Central memory CD4-positive, alpha-beta T cell (primary cell): ENCODE data around the gene COX6A1.
"Not testable (repeated sequence)": the region's sequence is repeated elsewhere in the genome, so short reads cannot be mapped to it uniquely, and the experiment has no call there.

Source experiments
- DNase-seq: peaks from one replicate; pipeline ENCODE4 v3.0.0; 2022

The COX6A1 gene

GRCh38 chr12:120428597-120429229 lies 9.2 kb upstream of the COX6A1 start:
- DNase-seq = no peak

DNA sequence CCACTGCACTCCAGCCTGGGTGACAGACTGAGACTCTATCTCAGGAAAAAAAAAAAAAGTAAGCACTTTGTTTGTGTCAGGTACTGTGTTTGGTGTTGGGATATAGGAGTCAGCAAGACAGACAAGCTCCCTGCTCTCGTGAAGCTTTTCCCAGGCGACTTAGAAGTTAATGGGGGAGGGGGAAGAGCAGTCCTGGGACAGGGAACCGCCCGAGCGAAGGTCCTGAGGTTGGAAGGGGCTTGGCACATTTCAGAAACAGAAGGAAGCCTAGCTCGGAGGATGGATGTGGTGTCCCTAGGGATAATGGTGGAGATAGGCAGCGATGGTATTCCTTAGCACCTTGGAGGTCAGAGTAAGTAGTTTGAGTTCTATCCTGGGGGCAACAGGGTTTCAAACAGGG lies 8.5 kb upstream of the COX6A1 start:
- no peak for DNase-seq

GRCh38 chr12:120432772-120433525 lies 5.0 kb upstream of the COX6A1 start:
- no peak for DNase-seq

GRCh38 chr12:120438495-120439198 lies 734 bp downstream of the COX6A1 start:
- DNase-seq = no peak

- peak; percentile 68 for DNase-seq
Measured at GRCh38 chr12:120439646-120440247, 1.8 kb downstream of the COX6A1 start.

DNA sequence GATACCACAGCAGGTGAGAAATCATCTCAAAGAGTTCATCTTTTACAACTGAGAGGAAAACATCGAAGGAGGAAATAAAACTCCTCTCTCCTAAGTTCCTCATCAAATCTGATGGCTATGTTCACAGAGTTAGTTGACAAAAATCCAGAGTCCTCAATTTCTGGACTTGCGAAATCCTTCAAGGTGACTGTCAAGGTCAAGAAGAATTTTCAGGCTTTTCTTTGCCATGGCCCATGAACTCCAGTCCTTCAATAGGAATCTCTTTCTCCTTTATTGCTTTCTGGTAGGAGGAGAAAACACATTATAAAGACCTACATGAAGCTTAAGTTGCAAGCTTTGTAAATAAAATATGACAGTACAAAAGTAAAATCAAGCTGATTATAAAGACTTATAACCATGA lies 6.8 kb downstream of the COX6A1 start:
- DNase-seq = no peak

DNA sequence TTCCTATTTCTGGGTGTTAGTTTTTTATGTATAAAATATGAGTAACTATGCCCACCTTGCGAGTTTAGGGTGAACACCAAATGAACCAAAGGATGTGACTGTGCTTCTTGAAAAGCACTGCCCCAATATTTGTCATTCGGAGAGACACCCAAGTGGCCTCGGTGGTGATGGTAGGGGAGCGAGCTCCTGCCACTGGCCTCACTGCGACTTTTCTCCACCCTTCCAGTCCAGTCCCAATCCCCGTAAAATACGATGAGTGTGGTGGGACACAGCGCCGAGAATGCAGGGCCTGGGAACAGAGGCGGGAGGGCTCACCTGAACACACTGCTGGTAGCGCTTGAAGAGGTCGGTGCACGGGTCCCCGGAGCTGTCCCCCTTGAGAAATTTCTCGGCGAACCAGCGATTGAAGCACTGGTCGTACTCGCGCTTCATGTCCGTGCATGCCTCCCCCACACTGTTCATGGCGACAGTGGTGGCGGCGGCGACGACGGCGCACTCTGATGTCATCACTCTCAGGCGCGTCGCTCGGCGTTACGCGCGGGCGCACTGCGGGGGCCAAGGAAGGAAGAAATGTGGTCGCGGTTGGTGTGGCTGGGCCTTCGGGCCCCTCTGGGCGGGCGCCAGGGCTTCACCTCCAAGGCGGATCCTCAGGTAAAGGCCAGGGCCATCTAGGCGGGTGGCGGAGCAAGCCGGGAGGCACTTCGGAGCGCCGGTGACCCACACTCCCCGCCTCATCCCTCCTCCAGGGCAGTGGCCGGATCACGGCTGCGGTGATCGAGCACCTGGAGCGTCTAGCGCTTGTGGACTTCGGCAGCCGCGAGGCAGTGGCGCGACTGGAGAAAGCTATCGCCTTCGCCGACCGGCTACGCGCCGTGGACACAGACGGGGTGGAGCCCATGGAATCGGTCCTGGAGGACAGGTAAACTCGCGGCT lies 8.3 kb downstream of the COX6A1 start, which contains the start of the genes GATC and TRIAP1:
TSS of gene GATC (plus strand) at position 534 of the 933 bp plus-strand sequence. CDS start at position 571, 37 bp downstream.
TSS of gene TRIAP1 (minus strand) at position 474 of the 933 bp plus-strand sequence. CDS start at position 462, 12 bp downstream.
- peak; percentile 81 for DNase-seq

GRCh38 chr12:120446844-120447178 lies 8.9 kb downstream of the COX6A1 start:
- not testable (repeated sequence) for DNase-seq

DNA sequence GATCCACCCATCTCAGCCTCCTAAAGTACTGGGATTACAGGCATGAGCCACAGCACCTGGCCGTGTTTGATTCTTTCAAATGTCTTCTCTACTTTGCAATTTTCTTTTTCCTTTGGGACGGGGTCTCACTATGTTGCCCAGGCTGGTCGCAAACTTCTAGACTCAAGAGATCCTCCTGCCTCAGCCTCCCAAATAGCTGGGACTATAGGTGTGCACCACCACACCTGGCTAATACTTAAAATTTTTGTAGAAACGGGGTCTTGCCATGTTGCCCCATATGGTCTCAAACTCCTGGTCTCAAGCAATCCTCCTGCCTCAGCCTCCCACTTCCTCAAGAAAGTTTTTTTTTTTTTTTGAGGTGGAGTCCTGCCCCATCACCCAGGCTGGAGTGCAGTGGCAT lies 10.1 kb downstream of the COX6A1 start:
- no peak for DNase-seq

DNA sequence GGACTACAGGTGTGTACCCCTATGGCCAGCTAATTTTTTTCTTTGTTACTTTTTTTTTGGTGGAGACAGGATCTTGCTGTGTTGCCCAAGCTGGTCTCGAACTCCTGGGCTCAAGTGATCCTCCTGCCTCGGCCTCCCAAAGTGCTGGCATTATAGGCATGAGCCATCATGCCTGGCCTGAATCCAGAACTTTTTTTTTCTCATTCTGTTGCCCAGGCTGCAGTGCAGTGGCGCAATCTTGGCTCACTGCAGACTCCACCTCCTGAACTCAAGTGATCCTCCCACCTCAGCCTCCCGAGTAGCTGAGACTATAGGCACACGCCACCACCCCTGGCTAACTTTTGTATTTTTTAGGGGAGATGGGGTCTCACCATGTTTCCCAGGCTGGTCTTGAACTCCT lies 14.6 kb downstream of the COX6A1 start:
- not testable (repeated sequence) for DNase-seq

DNA sequence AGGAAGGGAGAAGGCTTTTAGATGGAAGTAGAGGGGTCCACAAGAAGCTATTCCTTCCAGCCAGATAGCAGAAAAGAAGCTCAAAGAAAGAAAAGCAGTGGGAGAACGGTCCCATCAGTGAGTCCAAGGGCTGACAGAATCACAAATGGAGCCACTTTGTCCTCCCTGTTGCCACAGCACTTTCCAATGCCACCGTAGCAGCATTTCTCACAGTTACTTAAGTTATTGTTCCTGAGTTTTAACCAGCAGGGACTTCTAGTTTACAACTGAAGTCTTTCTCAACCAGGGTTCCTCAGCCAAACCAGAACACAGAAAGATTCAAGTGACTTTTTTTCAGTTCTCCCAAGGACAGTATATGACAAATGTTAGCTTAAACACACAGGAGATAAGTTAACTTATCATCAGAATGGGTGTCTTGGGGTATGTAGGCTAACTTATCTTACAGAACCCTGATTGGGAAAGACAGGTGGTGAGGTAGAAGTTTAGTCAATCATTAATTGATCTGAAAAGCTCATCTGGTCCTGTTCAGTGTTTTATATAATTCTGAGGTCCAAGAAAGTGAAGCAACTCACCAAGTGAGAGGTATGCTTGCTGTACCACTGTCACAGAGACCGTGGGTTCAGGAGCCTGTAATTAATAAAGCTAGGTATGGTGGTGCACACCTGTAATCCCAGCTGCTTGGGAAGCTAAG lies 15.3 kb downstream of the COX6A1 start:
- DNase-seq = no peak

DNA sequence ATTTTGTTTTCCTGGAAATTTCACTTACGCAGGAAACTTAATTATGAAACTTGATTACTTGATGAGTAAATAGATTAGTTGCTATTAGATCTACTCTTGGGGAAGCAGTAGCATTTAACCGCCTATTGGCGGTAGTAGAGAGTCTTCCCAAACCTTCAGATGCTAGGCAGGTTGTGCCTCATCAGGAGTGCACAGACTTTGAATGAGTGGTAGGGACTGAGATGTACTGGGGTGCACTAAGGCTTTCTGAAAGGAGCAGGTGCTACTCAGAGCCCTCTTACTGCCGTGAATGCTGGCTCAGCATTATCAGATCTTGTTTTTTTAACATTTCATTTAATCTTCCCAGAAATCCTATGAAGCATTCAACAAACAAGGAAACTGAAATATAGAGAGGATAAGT lies 16.1 kb downstream of the COX6A1 start:
- no peak for DNase-seq

DNA sequence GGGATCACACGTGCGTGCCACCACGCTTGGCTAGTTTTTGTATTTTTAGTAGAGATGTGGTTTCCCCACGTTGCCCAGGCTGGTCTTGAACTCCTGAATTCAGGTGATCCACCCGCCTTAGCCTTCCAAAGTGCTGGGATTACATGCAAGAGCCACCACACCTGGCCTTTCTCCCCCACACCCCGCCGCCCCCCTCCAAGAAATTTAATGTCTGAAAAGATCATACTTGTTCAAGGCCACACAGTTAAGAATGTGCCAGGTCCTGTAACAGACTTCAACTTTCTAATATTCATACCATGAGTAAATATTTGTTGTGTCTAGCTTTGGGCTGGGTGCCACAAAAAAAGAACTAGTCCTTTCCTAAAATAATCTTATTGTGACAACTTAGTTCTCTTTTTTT lies 17.4 kb downstream of the COX6A1 start:
- DNase-seq = no peak

DNA sequence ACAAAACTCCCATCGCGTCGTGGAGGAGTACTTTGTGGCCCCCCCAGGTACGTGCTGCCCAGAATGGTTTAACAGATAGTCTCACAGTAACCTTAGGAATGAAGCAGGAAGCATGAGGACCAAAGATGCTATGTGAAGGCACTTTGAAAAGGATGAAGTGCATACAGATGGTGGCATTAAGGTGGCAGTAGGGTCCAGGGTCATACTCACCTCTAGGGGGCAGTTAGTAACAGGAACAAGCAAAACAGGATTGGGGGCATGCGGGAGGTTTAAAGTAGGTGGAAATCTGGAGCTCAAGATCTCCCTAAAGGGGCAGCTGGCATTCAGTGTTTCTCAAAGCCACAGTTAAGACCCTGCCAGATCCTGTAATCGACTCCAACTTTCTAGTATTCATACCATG lies 19.2 kb downstream of the COX6A1 start:
- no peak for DNase-seq

- DNase-seq = no peak
Measured at GRCh38 chr12:120460157-120460556, 22.2 kb downstream of the COX6A1 start.

DNA sequence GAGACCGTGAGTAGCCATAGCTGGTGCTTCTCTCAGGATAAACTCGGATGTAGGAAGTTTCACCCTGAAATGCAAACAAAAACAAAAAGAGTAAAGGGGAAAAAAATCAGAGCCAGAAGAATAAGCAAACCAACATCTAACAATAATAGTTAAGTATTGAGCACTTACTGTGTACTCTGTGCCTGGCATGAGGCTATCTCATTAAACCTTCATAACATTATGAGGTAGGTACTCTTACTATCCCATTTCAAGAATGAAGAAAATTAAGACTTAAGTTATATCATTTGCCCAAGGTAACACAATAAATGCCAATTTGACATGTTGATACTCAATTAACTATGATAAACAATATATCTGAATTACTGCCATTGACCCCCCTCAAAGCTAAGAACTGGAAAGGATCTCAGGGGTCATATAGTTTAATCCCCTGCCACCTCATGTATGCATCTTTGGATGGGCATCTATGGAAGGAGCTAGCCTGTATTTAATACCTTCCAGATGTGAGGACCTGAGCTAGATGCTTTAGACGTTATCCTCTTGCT lies 24.3 kb downstream of the COX6A1 start:
- DNase-seq = no peak

- DNase-seq = no peak
Measured at GRCh38 chr12:120463712-120464111, 25.8 kb downstream of the COX6A1 start.

DNA sequence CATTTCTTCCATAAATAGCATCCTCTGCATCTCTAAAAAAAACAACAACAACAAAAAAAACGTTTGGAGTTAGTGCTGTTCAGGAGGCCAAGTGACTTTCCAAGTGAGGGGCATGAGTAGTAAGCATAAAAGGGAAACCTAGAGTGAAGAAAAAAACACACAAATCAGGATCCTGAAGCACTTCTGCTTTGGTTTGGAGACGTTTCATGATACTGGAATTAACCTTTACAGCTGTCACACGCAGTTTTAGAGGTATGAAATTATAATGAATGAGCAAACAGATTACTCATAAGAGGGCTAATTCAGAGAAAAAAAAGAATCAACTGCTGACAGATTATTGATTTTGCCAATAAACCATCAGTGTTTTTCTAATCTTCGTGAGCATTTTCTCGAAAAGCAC lies 27.8 kb downstream of the COX6A1 start:
- no peak for DNase-seq

- peak; percentile 44 for DNase-seq
Measured at GRCh38 chr12:120466560-120467315, 28.8 kb downstream of the COX6A1 start.

- DNase-seq = no peak
Measured at GRCh38 chr12:120467439-120467838, 29.5 kb downstream of the COX6A1 start.
